ENCODE data around the gene ACBD6.
A peak's percentile ranks its signal among the peaks of the same experiment; 100 is the strongest.

Gene ACBD6

DNA sequence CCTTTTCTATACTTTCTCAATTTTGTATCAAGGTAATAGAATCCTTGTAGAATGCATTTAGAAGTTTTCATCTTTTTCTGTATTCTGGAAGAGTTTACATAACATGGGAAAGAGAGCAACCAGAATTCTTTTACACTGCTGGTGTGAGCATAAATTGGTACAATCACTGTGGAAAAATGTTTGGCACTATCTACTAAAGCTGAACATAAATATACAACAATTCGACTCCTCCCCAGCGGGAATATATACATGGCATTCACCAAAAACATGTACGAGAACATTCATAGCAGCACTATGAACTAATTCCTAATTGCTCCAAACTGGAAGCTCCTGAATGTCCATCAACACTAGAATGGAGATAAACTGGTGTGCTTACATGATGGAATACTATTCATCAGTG, 1.8 kb upstream of the ACBD6 start:
- H3K4me3 ChIP-seq (IDR thresholded peaks at IDR 0.05; ENCODE audit: insufficient read depth, low read depth, low read length), result no peak overlapping the region
- H3K27ac ChIP-seq, result no peak overlapping the region
- peak overlapping the region; percentile 90; the same call in 1 of the 2 replicates for H3K4me2 ChIP-seq
- no peak overlapping the region for H3K9ac ChIP-seq
- H3K79me2 ChIP-seq (ENCODE audit: insufficient read depth, low read depth), result peaks cover 31% of the 10 kb centered on the region
- no peaks in the 10 kb centered on the region for H3K36me3 ChIP-seq (ENCODE audit: insufficient read depth)
- no peaks in the 10 kb centered on the region for H4K20me1 ChIP-seq (ENCODE audit: insufficient read depth)
- H3K27me3 ChIP-seq (ENCODE audit: insufficient read depth, low read depth), result no peaks in the 10 kb centered on the region
- peaks cover 33% of the 10 kb centered on the region for H3K4me1 ChIP-seq (ENCODE audit: low read depth, poor library complexity, severe bottlenecking)
- no peak overlapping the region for H2AFZ ChIP-seq (ENCODE audit: low read depth)
- TF ChIP-seq, protein P1, sequence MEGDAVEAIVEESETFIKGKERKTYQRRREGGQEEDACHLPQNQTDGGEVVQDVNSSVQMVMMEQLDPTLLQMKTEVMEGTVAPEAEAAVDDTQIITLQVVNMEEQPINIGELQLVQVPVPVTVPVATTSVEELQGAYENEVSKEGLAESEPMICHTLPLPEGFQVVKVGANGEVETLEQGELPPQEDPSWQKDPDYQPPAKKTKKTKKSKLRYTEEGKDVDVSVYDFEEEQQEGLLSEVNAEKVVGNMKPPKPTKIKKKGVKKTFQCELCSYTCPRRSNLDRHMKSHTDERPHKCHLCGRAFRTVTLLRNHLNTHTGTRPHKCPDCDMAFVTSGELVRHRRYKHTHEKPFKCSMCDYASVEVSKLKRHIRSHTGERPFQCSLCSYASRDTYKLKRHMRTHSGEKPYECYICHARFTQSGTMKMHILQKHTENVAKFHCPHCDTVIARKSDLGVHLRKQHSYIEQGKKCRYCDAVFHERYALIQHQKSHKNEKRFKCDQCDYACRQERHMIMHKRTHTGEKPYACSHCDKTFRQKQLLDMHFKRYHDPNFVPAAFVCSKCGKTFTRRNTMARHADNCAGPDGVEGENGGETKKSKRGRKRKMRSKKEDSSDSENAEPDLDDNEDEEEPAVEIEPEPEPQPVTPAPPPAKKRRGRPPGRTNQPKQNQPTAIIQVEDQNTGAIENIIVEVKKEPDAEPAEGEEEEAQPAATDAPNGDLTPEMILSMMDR (conservative IDR thresholded peaks at IDR 0.05; ENCODE audit: low read depth, low read length), result no peak

DNA sequence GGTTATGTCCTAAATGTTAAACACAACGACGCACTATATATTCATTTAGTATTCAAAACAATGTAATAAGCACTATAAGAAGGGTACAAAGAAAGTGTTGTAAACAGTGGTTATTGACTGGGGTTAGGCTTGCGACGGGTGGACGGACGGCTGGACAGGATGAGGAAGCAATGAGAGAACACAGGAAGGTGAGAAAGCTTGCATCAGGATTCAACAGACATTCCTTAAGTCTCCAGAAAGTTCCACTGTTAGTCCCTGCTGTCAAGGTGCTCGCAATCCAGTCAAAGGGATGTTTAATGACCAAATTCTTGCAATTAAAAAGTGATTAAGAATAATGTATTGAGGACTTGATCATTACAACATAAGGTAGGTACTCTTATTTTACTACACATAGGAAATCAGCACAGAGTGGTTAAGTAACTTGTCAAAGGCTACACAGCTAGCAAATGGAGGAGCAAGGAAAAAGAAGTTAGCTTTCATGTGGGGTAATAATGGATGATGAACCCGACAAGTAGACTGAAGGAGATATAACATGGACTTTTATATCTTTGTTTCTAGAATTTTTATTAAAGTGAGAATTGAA, 994 bp upstream of the ACBD6 start:
- peak overlapping the region; percentile 91 for H3K27ac ChIP-seq
- H3K36me3 ChIP-seq (ENCODE audit: insufficient read depth), result no peaks in the 10 kb centered on the region
- peak overlapping the region; percentile 90 for H3K4me2 ChIP-seq
- peaks cover 35% of the 10 kb centered on the region for H3K79me2 ChIP-seq (ENCODE audit: insufficient read depth, low read depth)
- H3K27me3 ChIP-seq (ENCODE audit: insufficient read depth, low read depth), result no peaks in the 10 kb centered on the region
- peak overlapping the region; percentile 93 for H2AFZ ChIP-seq (ENCODE audit: low read depth)
- H4K20me1 ChIP-seq (ENCODE audit: insufficient read depth), result no peaks in the 10 kb centered on the region
- TF ChIP-seq, protein P1 (conservative IDR thresholded peaks at IDR 0.05; ENCODE audit: low read depth, low read length), result no peak
- H3K4me3 ChIP-seq (IDR thresholded peaks at IDR 0.05; ENCODE audit: insufficient read depth, low read depth, low read length), result peak overlapping the region; percentile 97
- H3K9ac ChIP-seq, result peak overlapping the region; percentile 92
- peaks cover 35% of the 10 kb centered on the region for H3K4me1 ChIP-seq (ENCODE audit: low read depth, poor library complexity, severe bottlenecking)

DNA sequence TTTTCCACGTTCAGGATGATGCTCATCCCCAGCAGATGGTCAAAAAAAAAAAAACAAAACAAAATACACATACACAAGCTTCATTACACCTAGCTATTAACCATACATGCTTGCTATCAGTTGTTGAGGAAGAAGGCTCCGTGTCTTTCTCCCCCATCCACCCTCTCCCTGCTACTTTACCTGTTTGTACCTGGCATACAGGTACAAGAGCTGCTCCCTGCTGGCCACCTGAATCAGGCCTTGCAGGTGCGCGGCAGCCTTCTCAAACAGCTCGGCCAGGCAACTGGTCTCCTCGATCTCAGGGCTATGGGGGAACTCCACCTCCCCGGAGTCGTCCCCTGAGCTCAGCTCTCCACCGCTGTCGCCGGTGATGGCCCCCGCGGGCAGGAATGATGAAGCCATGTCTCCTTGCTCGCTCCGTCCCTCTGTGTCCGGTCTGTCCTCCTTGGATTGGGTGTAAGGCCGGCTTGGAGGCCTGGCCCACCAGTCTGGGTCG, 464 bp downstream of the ACBD6 start:
- Histone ChIP-seq H3K4me2 (peak overlapping the region; percentile 90), H3K27ac (peak overlapping the region; percentile 91), H3K4me1 (ENCODE audit: low read depth, poor library complexity, severe bottlenecking) (peaks cover 39% of the 10 kb centered on the region), H3K4me3 (IDR thresholded peaks at IDR 0.05; ENCODE audit: insufficient read depth, low read depth, low read length) (peak overlapping the region; percentile 78), H4K20me1 (ENCODE audit: insufficient read depth) (no peaks in the 10 kb centered on the region), H2AFZ (ENCODE audit: low read depth) (peak overlapping the region; percentile 93), H3K36me3 (ENCODE audit: insufficient read depth) (peaks cover 5% of the 10 kb centered on the region; the same call in 1 of the 2 replicates), H3K27me3 (ENCODE audit: insufficient read depth, low read depth) (no peaks in the 10 kb centered on the region), H3K9ac (peak overlapping the region; percentile 92), H3K79me2 (ENCODE audit: insufficient read depth, low read depth) (peaks cover 35% of the 10 kb centered on the region)
- TF ChIP-seq, protein P1 (conservative IDR thresholded peaks at IDR 0.05; ENCODE audit: low read depth, low read length), result peak; percentile 23; the same call in 1 of the 2 replicates

DNA sequence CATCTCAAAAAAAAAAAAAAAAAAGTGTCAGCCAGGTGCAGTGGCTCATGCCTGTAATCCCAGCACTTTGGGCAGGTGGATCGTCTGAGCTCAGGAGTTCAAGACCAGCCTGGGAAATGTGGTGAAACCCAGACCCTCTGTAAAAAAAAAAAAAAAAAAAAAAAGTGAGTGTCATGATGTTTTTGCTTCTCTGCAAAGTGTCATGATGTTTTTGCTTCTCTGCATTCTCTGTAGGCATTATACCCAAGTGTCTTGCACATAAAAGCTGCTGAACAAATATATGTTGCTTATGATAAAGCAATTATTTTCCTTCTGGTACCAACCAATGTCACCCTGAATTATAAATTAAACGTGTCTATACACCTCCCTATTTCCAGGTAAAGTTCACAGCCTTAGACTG, 1.7 kb downstream of the ACBD6 start:
- Histone ChIP-seq H3K4me1 (ENCODE audit: low read depth, poor library complexity, severe bottlenecking) (peaks cover 39% of the 10 kb centered on the region), H2AFZ (ENCODE audit: low read depth) (no peak overlapping the region), H3K27ac (no peak overlapping the region), H3K9ac (no peak overlapping the region), H3K4me2 (peak overlapping the region; percentile 90), H4K20me1 (ENCODE audit: insufficient read depth) (0 out of 2 replicates have a peak, but pooled peaks cover 4% of the 10 kb centered on the region), H3K4me3 (IDR thresholded peaks at IDR 0.05; ENCODE audit: insufficient read depth, low read depth, low read length) (no peak overlapping the region), H3K36me3 (ENCODE audit: insufficient read depth) (peaks cover 5% of the 10 kb centered on the region; the same call in 1 of the 2 replicates), H3K79me2 (ENCODE audit: insufficient read depth, low read depth) (peaks cover 35% of the 10 kb centered on the region), H3K27me3 (ENCODE audit: insufficient read depth, low read depth) (no peaks in the 10 kb centered on the region)
- TF ChIP-seq, protein P1 (conservative IDR thresholded peaks at IDR 0.05; ENCODE audit: low read depth, low read length), result no peak
